Spleen (tissue), 11 donors: ENCODE measurements around the gene TMEM92. TPM values are rescaled to one million over a fixed set of nuclear protein-coding genes. Genes with fewer than 3 reads are reported as not detected.

ENCODE experiments used
- DNase-seq: peaks from one replicate; pipeline ENCODE4 v3.0.0-alpha.2; 2020
- H3K27ac ChIP-seq, 8 donors: fragments of 200-600 bp; sonication (generic) in 7 of 8; 1 replicate in 4 of 8; 2 replicates in 4 of 8; pipeline versions ENCODE4 v1.5.0 to v1.8.0; 2016 to 2021; ENCODE audit warnings: inconsistent platforms in 4 of 8, mild to moderate bottlenecking in 4 of 8, moderate library complexity in 1 of 8
- H3K27me3 ChIP-seq, 7 donors: fragments of 200-600 bp; sonication (generic) in 6 of 7; replicated peaks in 1 of 7; 1 replicate in 4 of 7; 2 replicates in 3 of 7; pipeline versions ENCODE4 v1.5.0 to v1.8.0; 2016 to 2021; ENCODE audit warnings: inconsistent platforms in 3 of 7, mild to moderate bottlenecking in 1 of 7
- H3K36me3 ChIP-seq, 6 donors: fragments of 200-600 bp; sonication (generic) in 5 of 6; 1 replicate in 4 of 6; 2 replicates in 2 of 6; pipeline versions ENCODE4 v1.5.0 to v1.8.0; 2016 to 2021; ENCODE audit warnings: inconsistent platforms in 2 of 6
- H3K4me1 ChIP-seq, 6 donors: fragments of 200-600 bp; sonication (generic) in 5 of 6; 1 replicate in 3 of 6; 2 replicates in 3 of 6; pipeline versions ENCODE4 v1.5.0 to v1.8.0; 2016 to 2021; ENCODE audit warnings: inconsistent platforms in 3 of 6
- H3K4me3 ChIP-seq, 8 donors: fragments of 200-600 bp; sonication (generic) in 7 of 8; 1 replicate in 4 of 8; 2 replicates in 4 of 8; pipeline versions ENCODE4 v1.5.0 to v1.8.0; 2016 to 2021; ENCODE audit warnings: inconsistent platforms in 4 of 8, mild to moderate bottlenecking in 4 of 8, moderate library complexity in 2 of 8
- H3K9me3 ChIP-seq, 8 donors: fragments of 200-600 bp; sonication (generic) in 7 of 8; 1 replicate in 4 of 8; 2 replicates in 4 of 8; pipeline versions ENCODE4 v1.5.0 to v1.8.0; 2016 to 2021; ENCODE audit warnings: inconsistent platforms in 4 of 8
- POLR2A ChIP-seq, 3 donors: fragments of 450-650 bp; IDR thresholded peaks; one replicate each; pipeline ENCODE4 v1.5.1; 2017; ENCODE audit warnings: antibody characterized with exemption in 3 of 3, mild to moderate bottlenecking in 1 of 3
- POLR2AphosphoS5 ChIP-seq, 3 donors: sonication (generic); formaldehyde crosslinking; IDR thresholded peaks; one replicate each; pipeline ENCODE4 v1.5.1; 2017; ENCODE audit warnings: antibody characterized with exemption in 3 of 3
- WGBS, 5 donors: extraction: QIAGEN DNeasy Blood & Tissue Kit in 3 of 5; methylation state at CpG; one replicate each; pipeline versions ENCODE4 v1.1.5 to v1.1.7; 2013 to 2018; 5-methylcytosine and 5-hydroxymethylcytosine counted together
- intact Hi-C: fragments of 100-400 bp; cut with DNase I; formaldehyde crosslinking; loops from one replicate; pipeline ENCODE4 v1.15.0; 2023; ENCODE audit warnings: low total_unique reads
- polyA plus RNA-seq, 3 donors: library from polyadenylated mRNA; stranded (reverse); fragments of 200-250 nt; gene quantifications; one replicate each; pipeline ENCODE4 v1.2.1, GENCODE V29; 2013
- total RNA-seq, 7 donors: library from RNA; depleted of rRNA in 3 of 7; stranded (reverse); fragments of >200 nt in 3 of 7; fragmentation: NEBNext Ultra II Directional in 4 of 7; extraction: Animal tissue kit (Norgen Biotek cat#: 25700) in 4 of 7; gene quantifications; one replicate each; pipeline versions ENCODE4 v1.1.0 to v1.2.1, GENCODE V29; 2016 to 2021
- TF ChIP-seq, protein P1 (sequence below), 11 experiments: fragments of 200-600 bp in 7 of 11; fragments of 450-650 bp in 4 of 11; sonication (generic) in 4 of 11; IDR thresholded peaks in 8 of 11; conservative IDR thresholded peaks in 3 of 11; 1 replicate in 7 of 11; 2 replicates in 4 of 11; pipeline versions ENCODE4 v1.4.0 to v1.8.0; 2016 to 2021; ENCODE audit warnings: antibody characterized with exemption in 11 of 11, inconsistent platforms in 4 of 11, mild to moderate bottlenecking in 1 of 11
- donor health status: healthy with polysubstance abuse.
- donor health status: DM: no; HTN: no; CAD: no; lungs with moderate emphysema.
- donor health status: DM: no; HTN: no; CAD: no.
- donor health status: Bipolar disorder and iron deficiency.
- donor health status: healthy.
- donor health status: DM: no; HTN: no; CAD: no.
- donor health status: DM: yes; HTN: yes; CAD: no.

Gene TMEM92
- total and polyA plus RNA-seq, 10 donors = 0.06 to 0.49 (median 0.44) TPM; not detected in 7

DNA sequence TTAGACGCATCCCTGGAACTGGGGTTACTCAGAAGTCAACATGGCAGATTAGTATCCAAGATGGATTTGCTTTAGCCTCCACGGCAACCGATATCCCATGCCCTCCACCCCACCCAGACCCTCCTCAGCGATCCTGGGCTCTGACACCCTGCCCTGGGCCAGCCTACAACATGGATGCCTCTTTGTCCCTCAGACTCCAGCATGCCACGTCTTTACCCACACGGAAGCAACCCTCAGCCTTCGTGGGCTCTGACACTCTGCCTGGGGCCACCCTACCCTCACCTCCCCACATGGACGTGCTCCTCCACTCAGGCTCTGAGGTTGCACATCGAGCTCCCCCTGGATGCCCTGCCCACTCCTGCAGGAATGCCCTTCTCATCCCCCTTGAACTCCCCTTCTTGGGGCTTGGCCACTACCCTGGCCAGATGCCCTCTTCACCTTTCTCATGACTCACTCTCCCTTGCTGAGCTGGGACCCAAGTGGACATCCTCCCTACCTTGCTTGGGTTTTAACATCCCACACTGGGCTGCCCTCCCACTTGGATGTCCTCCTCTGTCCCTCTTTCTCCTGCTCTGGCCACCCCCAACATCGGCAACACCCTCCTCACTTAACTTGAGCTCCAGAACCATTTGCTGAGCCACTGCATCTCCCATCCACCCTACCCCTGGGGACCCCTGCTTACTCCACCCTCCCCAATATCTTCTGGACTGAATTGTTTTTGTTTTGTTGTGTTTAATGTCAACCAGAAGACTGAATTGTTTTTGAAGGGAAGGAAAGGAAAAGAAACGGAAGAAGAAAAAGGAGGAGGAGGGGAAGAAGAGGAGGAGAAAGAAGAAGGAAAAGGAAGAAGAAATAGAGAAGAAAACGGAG, 18.3 kb upstream of the TMEM92 start:
- intact Hi-C loops = no loop called here
- 75 to 86% (median 79%) methylated on average over 12 of the region's 12 CpGs for WGBS, 5 donors

DNA sequence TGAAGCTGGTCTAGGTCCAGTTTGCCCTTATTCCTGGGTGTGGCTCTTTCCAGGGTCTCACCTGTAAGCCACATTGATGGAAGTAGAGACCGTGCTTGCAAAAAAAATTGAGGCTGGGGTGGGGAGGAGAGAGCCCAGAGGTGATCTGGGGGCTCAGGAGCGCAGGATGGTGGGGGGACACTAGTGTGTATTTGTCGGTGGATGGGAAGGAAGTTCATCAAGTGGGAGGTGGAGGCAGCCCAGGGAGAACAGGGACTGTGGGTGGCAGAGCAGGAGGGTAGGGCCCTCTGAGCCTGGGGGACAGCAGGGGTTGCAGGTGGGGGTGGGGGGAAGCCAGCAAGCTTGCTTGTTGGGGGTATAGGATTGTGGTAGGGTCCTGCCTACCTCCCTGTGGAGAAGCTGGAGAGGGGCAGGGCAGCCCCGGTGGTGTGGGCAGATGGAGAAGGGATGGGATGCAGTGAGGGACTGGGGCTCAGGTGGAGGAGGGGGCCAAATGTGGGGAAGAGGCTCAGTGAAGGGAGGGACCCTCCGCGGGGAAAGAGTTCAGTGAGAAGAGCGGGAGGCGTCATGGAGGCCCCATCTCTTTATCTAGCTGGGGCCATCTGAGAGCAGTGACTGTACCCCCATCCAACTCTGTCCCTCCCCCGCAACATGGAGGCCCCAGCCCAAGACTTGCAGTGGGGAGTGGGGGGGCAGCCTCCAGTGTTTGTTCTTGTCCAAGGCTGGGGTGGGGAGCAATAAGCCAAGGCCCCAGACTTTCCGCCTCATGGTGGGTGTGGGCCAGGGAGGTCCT, 17.2 kb upstream of the TMEM92 start:
- H3K36me3 ChIP-seq = no peaks in the 10 kb centered on the region
- no peak overlapping the region for H3K27ac ChIP-seq
- peaks cover 0 to 34% (median 0%) of the 10 kb centered on the region in 7 donors for H3K27me3 ChIP-seq
- no peaks in the 10 kb centered on the region for H3K9me3 ChIP-seq
- no peak overlapping the region for H3K4me3 ChIP-seq
- TF ChIP-seq POLR2AphosphoS5 (IDR thresholded peaks at IDR 0.05) = no peak
- TF ChIP-seq, protein P1, sequence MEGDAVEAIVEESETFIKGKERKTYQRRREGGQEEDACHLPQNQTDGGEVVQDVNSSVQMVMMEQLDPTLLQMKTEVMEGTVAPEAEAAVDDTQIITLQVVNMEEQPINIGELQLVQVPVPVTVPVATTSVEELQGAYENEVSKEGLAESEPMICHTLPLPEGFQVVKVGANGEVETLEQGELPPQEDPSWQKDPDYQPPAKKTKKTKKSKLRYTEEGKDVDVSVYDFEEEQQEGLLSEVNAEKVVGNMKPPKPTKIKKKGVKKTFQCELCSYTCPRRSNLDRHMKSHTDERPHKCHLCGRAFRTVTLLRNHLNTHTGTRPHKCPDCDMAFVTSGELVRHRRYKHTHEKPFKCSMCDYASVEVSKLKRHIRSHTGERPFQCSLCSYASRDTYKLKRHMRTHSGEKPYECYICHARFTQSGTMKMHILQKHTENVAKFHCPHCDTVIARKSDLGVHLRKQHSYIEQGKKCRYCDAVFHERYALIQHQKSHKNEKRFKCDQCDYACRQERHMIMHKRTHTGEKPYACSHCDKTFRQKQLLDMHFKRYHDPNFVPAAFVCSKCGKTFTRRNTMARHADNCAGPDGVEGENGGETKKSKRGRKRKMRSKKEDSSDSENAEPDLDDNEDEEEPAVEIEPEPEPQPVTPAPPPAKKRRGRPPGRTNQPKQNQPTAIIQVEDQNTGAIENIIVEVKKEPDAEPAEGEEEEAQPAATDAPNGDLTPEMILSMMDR (IDR thresholded peaks at IDR 0.05 in 8 of 11, conservative IDR thresholded peaks at IDR 0.05 in 3 of 11) = no peak
- TF ChIP-seq POLR2A (IDR thresholded peaks at IDR 0.05) = no peak
- no peak for DNase-seq
- intact Hi-C loops = no loop called here
- H3K4me1 ChIP-seq = no peaks in the 10 kb centered on the region
- 78 to 86% (median 82%) methylated on average over 8 to 10 of the region's 10 CpGs for WGBS, 5 donors

More for the DNA sequence above, 18.3 kb upstream of the TMEM92 start:
- H3K9me3 ChIP-seq = no peaks in the 10 kb centered on the region
- peaks cover 0 to 34% (median 0%) of the 10 kb centered on the region in 7 donors for H3K27me3 ChIP-seq
- H3K4me3 ChIP-seq = no peak overlapping the region
- no peak for DNase-seq
- H3K27ac ChIP-seq = no peak overlapping the region
- no peaks in the 10 kb centered on the region for H3K36me3 ChIP-seq
- no peaks in the 10 kb centered on the region for H3K4me1 ChIP-seq
- no peak for TF ChIP-seq POLR2AphosphoS5 (IDR thresholded peaks at IDR 0.05)
- TF ChIP-seq, protein P1 (IDR thresholded peaks at IDR 0.05 in 8 of 11, conservative IDR thresholded peaks at IDR 0.05 in 3 of 11) = no peak
- TF ChIP-seq POLR2A (IDR thresholded peaks at IDR 0.05) = no peak

DNA sequence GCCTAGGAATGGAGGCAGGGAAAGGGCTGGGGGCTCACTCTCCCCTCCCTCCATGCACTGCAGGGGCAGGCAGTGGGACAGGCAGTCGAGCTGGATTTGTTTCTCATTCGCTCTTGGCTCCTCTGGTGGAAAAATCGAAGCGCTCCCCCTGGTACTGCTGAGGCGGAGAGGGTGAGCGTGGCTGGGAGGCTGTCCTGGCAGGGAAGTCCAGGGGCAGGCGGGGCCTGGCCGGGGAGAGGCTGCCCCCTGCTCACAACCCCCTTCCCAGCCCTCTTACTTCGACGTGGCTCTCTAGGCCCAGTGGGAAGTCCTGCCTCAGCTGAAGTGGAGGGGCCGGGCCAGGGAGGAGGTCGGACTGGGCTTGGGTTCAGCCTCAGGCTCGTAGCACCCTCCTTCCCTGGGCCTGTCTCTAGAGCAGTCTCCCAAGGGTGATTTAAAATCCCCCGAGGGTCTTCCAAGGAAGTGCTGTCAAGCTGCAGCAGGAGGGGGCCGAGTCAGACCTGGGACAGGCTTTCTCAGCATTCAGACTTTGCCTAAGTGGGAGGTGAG, 16.5 kb upstream of the TMEM92 start:
- Histone ChIP-seq H3K4me3 (no peak overlapping the region), H3K27ac (no peak overlapping the region), H3K9me3 (no peaks in the 10 kb centered on the region), H3K36me3 (no peaks in the 10 kb centered on the region), H3K27me3 (peaks cover 0 to 34% (median 0%) of the 10 kb centered on the region in 7 donors), H3K4me1 (no peaks in the 10 kb centered on the region)
- no peak for DNase-seq
- intact Hi-C loops = no loop called here
- WGBS, 5 donors = 50 to 79% (median 75%) methylated on average over 14 to 15 of the region's 15 CpGs
- TF ChIP-seq POLR2AphosphoS5 (IDR thresholded peaks at IDR 0.05) (no peak), POLR2A (IDR thresholded peaks at IDR 0.05) (no peak)
- TF ChIP-seq, protein P1 (IDR thresholded peaks at IDR 0.05 in 8 of 11, conservative IDR thresholded peaks at IDR 0.05 in 3 of 11) = no peak
